ENCODE data around the gene PARD3B.

- TF ChIP-seq POLR2A (IDR thresholded peaks at IDR 0.05) (no peak), CTCF (IDR thresholded peaks at IDR 0.05) (no peak)
Observed at GRCh38 chr2:204772546-204772945, 227.3 kb downstream of the PARD3B start.
